NAMALWA (cell line): ENCODE results near the gene WDR62.
"Not testable (repeated sequence)": the region's sequence is repeated elsewhere in the genome, so short reads cannot be mapped to it uniquely, and the experiment has no call there.

ENCODE experiments used
- DNase-seq: peaks from one replicate; pipeline ENCODE4 v3.0.0-alpha.2; 2015; ENCODE audit warnings: low spot score

WDR62 gene

DNA sequence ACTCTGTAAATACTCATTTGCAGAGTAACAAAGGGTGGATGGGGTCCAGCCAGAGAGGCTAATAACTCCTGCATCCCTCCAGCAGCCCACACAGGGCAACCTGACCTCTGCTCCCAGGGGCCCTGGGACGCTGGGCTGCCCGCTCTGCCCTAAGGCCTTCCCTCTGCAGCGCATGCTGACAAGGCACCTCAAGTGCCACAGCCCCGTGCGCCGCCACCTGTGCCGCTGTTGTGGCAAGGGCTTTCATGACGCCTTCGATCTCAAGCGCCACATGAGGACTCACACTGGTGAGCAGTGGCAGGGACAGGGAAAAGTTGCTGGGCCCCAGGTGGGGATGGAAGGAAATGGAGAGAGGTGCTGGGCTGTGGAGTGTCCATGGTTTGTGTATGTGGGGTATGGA is 58.0 kb downstream of the WDR62 start:
- no peak for DNase-seq

DNA sequence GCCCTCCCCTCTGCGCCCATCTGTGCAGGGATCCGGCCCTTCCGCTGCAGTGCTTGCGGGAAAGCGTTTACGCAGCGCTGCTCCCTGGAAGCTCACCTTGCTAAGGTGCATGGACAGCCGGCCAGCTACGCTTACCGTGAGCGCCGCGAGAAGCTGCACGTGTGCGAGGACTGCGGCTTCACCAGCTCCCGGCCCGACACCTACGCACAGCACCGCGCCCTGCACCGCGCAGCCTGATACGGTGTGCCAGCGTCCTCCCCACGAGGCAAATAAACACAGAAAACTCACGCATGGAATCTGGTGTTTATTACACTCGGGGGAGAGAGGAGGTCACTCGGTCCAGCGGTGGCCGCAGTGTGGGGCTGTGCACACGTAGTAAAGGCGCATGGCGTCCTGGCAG is 58.7 kb downstream of the WDR62 start:
- DNase-seq: no peak

DNA sequence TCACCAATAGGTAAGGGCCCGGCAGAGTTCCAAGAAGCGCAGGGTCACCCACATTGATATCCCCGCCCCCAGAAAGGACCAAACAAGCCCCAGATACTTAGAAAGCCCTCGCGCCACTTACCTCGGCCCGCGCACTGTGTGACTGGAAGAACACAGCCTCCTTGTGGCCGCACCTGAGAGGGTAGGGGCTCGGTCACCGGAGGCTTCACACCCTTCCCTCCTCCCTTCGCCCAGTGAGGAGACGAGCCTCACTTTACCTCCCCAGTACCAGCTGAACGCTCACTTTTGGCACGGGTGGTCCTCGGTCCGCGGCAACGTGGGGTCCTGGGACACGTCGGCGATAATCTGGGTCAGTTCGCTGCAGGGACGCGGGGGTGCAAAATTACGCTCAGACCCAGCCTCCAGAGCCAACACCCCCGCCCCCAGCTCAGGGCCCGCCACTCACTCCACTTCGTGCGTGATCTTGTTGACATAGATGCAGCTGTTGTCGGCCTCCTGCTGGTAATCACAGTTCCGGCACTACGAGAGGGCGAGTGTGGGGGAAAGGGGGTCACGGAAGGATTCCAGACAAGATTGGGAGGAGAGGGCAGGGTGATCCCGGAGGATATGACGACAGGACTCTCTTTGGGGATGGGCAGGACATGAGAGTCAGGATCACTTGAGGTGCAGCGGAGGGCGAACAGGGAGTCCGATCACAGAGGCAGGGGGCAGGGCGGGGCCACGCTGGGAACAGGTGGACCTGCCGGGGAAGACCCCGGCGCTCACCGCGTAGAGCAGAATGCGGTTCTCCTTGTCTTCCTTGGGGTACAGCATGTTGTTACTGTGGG is 59.4 kb downstream of the WDR62 start:
- peak; percentile 41 for DNase-seq

DNA sequence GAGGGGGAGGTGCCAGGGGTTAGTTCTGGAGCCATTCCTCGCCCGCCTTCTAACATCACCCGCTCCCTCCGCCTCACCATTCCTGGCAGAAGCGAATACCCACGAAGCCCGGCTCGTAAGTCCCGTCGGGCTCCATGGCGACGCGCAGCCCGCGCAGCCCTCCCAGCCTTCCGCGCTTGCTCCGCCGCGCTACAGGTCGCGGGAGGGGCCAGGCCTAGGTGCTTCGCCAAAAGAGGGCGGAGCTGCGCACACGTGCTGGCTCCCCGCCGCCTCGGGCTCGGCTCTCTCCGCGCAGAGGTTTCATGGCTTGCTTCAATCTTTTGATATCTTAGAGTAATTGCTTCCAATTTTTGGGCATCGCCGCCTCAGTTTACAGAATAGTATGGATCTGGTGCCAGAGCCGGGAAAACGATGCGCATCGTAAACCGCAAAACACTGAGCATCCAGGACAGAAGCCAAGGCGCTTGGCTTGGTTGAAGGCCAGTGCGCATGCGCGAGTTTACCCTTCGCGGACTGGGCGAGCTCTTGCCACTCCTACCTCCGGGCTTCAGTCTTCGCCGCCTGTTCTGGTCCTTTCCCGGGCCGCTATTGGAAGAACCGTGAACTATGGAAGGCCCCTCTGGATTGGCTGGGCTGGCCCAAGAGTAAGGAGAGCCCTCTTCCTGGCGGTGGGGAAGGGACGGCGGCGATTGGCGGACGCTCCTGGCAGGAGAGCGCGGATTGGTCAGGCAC is 60.2 kb downstream of the WDR62 start, which contains the start of gene POLR2I:
Gene POLR2I (minus strand): TSS at position 155 of the 732 bp plus-strand sequence. CDS start 19 bp downstream, at position 136.
- peak; percentile 100 for DNase-seq

DNA sequence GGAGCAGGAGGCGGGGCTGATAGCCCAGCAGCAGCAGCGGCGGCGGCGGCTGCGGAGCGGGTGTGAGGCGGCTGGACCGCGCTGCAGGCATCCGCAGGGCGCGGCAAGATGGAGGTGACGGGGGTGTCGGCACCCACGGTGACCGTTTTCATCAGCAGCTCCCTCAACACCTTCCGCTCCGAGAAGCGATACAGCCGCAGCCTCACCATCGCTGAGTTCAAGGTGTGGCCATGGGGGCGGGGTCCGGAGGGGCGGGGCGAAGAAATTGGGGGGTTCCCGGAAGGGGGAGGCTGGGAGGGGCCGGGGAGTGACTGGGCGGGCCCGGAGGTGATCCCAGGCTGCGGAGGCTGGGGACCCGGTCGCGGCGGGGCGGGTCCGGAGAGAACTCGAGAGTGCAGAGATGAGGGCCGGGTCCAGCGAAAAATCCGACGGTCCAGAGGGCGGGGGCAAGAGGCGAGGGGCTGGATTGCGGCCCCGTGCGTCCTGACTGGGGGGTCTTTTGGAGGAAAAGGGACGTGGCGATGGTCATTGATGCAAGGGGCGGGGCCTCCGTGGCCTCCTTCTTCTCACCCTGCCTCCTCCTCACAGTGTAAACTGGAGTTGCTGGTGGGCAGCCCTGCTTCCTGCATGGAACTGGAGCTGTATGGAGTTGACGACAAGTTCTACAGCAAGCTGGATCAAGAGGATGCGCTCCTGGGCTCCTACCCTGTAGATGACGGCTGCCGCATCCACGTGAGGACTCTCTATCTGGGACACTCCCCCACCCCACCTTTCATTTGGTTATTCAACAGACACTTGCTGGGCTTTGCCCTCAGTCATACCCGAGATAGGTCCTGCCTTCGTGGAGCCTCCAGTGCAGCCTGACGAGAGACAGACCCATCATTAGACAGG is 61.0 kb downstream of the WDR62 start, which contains the start of gene TBCB:
Gene TBCB (plus strand): TSS at position 16 of the 891 bp plus-strand sequence. CDS start 93 bp downstream, at position 109.
- DNase-seq: peak; percentile 53

DNA sequence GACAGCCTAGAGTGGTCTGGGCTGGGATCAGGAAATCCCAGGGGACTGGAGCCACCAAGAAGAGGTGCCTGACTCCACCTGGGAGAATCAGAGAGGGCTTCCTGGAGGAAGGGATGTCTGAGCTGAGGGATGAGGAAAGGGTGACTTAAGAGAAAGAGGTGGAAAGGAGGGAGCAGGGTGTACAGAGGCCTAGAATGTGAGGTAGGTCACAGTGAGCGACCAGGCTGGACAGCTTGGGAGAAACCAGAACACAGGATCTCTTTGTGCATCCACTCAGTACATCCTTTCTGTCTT is 61.6 kb downstream of the WDR62 start:
- DNase-seq: no peak

DNA sequence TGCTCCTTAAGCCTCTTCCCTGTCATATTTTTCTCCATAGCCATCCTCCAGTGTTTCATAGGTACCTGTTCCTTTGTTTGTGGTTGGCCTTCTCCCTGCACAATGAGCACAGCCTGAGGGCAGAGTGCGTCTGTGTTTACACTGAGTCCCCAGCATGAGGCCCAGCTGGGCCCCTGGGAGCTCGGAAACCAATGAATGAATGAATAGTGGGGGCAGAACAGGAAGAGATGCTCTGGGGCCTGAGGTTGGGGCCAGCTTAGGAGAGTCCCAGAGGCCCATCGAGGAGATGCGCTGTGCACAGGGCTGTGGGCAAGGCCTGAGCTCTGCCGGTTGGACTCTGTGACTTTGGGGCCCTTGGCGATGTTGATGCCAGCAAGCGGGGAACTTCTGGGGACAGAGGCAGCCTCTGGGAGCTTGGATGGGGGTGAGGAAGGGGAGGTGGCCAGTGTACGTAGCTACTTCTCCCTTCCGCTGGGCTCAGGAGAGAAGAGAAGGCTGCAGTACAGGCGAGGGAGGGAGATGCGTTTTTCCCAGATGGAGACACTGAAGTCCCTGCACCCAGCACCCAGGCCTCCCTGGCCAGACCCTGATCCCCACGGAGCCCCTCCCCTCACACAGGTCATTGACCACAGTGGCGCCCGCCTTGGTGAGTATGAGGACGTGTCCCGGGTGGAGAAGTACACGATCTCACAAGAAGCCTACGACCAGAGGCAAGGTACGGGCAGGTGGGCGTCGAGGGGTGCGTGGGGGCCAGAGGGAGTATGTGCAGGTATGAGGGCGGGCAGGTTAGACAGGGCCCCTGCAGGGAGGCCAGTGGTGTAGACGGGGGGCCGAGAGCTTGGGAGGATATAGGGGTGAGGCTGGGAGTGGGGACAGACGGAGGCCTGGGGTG is 65.6 kb downstream of the WDR62 start:
- DNase-seq: no peak

DNA sequence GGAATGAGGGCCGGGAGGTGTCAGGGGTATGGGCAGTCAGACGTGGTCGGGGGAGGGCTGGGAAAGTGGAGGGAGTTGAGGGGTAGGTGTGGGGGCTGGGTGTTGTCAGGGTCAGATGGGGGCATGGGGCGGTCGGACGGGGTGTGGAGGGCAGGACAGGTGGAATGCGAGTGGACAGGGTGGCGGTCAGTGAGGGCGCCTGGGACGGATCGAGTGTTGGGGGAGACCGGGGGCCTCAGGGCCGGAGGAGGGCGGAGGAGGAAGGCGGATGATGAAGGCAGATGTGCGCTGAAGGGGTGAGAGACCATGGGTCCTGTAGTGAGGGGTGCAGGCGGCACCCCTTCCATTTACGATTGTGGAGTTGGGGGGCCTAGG is 66.3 kb downstream of the WDR62 start:
- no peak for DNase-seq

DNA sequence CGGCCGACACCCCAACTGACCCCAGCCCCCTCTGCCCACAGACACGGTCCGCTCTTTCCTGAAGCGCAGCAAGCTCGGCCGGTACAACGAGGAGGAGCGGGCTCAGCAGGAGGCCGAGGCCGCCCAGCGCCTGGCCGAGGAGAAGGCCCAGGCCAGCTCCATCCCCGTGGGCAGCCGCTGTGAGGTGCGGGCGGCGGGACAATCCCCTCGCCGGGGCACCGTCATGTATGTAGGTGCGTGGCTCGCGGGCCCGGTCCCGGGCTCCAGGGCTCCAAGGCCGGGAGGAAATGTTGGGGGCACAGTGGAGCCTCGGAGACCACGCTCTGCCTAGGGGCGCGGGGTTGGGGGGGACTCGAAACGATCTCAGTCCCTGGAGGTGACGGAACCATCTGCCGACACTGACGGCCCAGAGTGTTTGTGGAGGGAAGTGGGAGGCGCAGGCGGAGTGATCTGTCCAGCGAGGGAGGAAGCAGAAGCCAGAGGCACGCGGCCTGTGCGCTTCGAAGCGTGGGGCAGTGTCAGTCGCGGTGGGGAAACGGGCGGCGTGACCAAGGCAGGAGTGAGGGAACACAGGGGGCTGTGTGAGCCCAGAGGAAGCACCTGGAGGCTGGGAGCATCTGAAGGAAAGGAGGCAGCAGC is 66.9 kb downstream of the WDR62 start:
- no peak for DNase-seq

DNA sequence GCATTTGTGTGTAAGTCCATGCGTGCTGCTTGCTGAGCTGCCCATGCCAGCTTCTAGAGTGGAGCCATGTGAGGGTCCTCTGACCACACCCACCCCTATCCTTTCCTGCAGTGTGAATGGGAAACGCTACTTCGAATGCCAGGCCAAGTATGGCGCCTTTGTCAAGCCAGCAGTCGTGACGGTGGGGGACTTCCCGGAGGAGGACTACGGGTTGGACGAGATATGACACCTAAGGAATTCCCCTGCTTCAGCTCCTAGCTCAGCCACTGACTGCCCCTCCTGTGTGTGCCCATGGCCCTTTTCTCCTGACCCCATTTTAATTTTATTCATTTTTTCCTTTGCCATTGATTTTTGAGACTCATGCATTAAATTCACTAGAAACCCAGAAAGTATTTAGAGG is 70.9 kb downstream of the WDR62 start:
- DNase-seq: no peak

DNA sequence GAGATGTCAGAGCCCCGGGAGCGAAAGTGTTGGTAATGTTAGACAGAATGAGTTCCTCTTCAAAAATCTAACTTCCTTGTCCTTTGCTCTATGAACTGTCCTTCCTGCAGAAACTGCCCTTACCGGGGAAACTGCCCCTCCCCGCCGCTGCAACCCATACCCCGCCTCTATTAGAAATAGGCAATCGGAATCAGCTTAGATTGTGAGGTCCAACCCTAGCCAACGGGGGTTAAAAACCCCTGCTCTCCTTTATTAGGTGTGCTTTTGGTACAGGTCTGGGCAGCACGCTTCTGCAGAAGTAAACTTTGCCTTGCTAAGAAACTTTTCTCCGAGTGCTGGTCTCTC is 73.7 kb downstream of the WDR62 start:
- no peak for DNase-seq

DNA sequence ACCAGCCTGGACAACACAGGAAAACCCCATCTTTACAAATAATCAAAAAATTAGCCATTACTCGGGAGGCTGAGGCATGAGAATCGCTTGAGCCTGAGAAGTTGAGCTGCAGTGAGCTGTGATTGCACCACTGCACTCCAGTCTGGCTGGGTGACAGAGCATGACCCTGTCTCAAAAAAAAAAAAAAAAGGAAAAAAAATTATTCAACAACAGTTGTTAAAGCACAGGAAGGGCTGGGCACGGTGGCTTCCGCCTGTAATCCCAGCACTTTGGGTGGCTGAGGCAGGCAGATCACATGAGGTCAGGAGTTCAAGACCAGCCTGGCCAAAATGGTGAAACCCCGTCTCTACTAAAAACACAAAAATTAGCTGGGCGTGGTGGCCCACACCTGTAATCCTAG is 76.5 kb downstream of the WDR62 start:
- DNase-seq: not testable (repeated sequence)

DNA sequence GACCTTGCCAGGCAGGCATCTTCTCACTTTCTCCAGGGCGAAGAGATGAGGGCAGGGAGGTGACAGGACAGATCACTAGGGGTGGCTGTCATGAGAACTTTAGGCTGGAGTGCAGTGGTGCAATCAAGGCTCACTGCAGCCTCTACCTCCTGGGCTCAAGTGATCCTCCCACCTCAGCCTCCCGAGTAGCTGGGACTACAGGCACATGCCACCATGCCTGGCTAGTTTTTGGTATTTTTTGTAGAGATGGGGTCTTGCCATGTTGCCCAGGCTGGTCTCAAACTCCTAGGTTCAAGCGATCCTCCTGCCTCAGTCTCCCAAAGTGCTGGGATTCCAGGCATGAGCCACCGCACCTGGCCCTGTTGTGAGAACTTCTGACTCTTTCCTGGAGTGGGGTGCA is 80.2 kb downstream of the WDR62 start:
- DNase-seq: not testable (repeated sequence)

DNA sequence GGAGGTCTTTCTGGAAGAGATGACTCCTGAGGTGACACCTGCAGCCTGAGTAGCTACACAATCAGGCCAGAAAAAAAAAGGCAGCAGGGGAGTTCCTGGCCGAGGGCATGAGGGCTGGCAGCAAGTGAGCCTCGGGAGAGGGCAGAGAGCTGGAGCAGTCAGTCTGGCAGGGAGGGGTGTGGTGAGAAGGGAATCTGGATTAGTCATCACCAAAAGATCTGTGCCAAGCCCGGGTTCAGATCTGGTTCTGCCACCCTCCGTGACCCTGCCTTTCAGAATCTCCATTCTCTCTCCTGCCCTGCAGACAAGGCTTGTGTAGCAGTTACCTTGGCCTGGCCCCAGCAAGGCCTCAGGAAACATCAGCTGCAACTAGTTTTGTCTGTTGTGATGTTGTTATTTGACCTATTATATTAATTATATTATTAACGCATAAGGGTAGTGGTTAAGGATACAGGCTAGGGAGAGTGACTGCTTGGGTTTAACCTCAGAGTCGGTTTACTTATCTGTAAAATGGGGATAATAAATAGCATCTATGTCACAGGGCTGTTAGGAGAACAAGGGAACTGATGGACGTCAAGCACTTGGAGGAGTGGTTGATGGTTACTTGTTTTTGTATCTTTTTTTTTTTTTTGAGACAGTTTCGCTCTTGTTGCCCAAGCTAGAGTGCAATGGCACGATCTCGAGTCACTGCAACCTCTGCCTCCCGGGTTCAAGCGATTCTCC is 82.4 kb downstream of the WDR62 start:
- DNase-seq: no peak

DNA sequence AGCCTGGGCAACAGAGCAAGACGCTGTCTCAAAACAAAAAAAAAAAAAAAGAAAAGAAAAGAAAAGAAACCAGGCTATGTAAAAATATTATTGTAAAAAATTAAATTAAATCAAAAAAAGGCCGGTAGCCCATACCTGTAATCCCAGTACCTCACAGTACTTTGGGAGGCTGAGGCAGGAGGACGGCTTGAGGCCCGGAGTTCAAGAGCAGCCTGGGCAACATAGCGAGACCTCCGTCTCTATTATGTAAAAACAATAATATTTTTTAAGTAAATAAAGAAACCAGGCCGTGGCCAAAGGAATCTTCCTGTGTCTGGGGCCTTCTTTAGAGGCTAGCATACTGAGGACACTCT is 84.4 kb downstream of the WDR62 start:
- no peak for DNase-seq

DNA sequence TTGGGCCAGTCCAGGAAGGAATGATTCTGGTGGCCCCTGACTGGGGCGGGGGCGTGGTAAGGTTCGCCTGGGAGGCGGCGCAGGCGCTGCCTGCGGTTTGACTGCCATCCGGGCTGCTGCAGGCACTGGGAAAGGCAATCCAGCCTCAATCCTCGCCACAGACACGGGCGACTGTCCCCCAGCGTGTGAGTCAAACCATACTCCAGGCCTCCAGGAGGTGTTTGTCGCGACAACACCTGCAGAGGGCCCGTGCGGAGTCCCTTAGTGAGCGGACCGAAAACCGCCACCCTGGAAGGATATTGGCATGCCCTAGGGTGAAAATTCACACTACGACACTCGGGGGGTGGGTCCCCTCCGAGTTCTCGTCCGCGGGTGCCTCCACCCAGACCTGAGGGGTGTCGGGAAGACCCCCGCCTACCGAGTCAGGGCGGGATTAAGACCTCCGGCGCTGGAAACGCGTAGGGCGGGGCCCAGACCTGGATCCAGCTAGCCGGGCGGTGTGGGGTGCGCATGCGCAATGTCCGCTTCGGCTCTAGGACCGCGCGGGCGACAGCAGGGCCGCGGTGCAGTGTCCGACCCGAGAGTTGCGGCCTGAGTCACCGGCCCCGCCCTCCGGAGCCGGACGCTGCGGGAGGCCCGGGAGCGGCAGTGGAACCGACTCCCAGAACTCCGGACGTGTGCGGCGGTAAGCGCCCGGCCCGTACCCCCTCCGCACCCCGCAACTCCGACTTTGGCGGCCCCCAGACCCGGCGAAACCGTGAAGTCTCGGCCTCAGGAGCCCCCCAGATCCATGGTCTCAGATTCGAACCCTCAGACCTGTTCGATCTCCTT is 85.0 kb downstream of the WDR62 start, which contains the start of gene CAPNS1:
Gene CAPNS1 (plus strand): TSS at position 594 of the 831 bp plus-strand sequence. CDS start 946 bp downstream, outside the sequence.
- DNase-seq: peak; percentile 92

DNA sequence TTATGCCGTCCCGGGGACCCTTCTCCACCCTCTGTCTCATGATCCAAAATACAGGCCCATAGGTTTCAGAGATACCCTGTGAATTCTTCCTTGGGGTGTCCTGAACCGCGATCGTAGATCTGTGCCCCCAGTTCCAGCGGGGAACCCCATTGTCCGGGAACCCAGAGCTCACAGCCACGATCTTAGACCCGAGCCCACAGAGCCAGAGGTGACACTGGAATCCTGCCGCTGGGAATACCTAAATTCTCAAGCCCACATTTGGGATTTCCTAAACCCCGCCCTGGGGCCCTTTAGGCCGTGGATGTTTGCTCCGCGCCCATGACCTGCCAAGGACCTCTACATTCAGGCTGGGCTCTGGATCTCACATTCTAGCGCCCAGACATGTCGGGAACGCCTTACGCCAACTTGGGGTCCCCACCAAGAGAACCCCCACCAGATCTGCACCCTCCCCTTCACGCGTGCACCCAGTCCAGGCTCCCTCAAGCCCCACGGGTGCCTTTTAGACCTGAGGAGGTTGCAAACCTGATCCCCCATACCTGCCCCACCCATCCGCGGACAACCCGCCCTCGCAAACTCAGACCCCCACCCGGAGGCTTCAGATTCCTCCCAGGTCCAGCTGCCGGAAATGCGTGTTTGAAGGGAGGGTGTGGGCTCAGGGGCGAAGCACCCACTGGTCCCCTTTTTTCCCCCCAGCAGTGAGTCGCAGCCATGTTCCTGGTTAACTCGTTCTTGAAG is 85.8 kb downstream of the WDR62 start:
- peak; percentile 86 for DNase-seq

DNA sequence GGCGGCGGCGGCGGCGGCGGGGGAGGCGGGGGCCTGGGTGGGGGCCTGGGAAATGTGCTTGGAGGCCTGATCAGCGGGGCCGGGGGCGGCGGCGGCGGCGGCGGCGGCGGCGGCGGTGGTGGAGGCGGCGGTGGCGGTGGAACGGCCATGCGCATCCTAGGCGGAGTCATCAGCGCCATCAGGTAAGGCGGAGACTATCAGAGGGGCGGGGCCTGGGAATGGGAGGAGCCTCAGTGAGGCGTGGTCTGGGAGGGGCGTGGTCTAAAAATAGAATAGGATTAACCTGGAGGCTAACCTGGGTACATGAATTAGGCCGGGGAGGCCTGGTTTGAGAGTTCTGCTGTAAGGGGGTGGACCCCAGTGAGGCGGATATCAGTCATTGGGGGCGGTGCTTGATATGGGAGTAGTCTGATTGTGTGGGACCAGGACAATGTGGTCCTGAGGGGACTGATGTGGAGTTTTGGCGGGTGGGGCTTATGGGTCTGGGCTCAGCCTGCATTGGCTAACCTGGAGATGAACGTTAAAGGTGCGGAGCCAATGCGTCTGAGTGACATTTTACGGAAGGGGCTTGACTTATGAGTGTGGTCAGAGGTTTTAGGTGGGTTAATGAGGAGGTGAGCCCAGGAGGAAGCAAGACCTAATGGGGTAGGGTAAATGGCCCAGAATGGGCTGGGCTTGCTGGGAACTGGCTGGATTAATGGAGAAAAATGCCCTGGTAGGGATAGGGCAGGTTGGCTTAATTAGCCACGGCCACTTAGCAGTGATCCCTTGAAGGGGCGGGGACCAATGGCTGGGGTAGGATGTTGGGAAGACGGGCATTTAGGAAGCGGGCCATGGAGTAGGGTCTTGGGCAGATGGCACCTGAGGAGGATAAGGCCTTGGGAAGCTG is 86.6 kb downstream of the WDR62 start:
- DNase-seq: peak; percentile 91
